Sigmoid colon (tissue), 7 donors: ENCODE data around the gene ACTR8. TPM values are rescaled to one million over a fixed set of nuclear protein-coding genes. Genes with fewer than 3 reads are reported as not detected.

ENCODE experiments used
- DNase-seq: peaks from one replicate; pipeline ENCODE4 v3.0.0-alpha.2; 2019
- H3K27ac ChIP-seq, 4 donors: fragments of 200-600 bp; sonication (generic); one replicate each; pipeline ENCODE4 v1.5.1; 2016 to 2019; ENCODE audit warnings: mild to moderate bottlenecking in 1 of 4
- H3K27me3 ChIP-seq, 3 donors: fragments of 200-600 bp; sonication (generic); one replicate each; pipeline ENCODE4 v1.5.1; 2019; ENCODE audit warnings: mild to moderate bottlenecking in 1 of 3
- H3K36me3 ChIP-seq, 4 donors: fragments of 200-600 bp; sonication (generic); one replicate each; pipeline ENCODE4 v1.5.1; 2016 to 2019
- H3K4me1 ChIP-seq, 4 donors: fragments of 200-600 bp; sonication (generic); one replicate each; pipeline ENCODE4 v1.5.1; 2017 to 2019
- H3K4me3 ChIP-seq, 4 donors: fragments of 200-600 bp; sonication (generic); one replicate each; pipeline ENCODE4 v1.5.1; 2017 to 2019; ENCODE audit warnings: mild to moderate bottlenecking in 2 of 4, moderate library complexity in 1 of 4
- H3K9me3 ChIP-seq, 4 donors: fragments of 200-600 bp in 3 of 4; sonication (generic) in 3 of 4; one replicate each; pipeline versions ENCODE4 v1.5.1 to v1.6.1; 2013 to 2019
- CTCF ChIP-seq, 4 experiments: fragments of 450-650 bp in 3 of 4; fragments of 200-600 bp in 1 of 4; IDR thresholded peaks; one replicate each; pipeline ENCODE4 v1.5.1; 2016 to 2019; ENCODE audit warnings: antibody characterized with exemption in 4 of 4, mild to moderate bottlenecking in 3 of 4, moderate library complexity in 2 of 4
- EP300 ChIP-seq, 4 donors: sonication (generic); formaldehyde crosslinking; IDR thresholded peaks; one replicate each; pipeline ENCODE4 v1.6.1; 2017; ENCODE audit warnings: antibody characterized with exemption in 4 of 4
- POLR2A ChIP-seq, 2 donors: fragments of 450-650 bp; IDR thresholded peaks; one replicate each; pipeline ENCODE4 v1.6.1; 2016; ENCODE audit warnings: antibody characterized with exemption in 2 of 2, mild to moderate bottlenecking in 2 of 2, moderate library complexity in 2 of 2
- POLR2AphosphoS5 ChIP-seq, 4 donors: sonication (generic); formaldehyde crosslinking; IDR thresholded peaks; one replicate each; pipeline ENCODE4 v1.6.1; 2017; ENCODE audit warnings: antibody characterized with exemption in 4 of 4
- WGBS, 2 donors: extraction: QIAGEN DNeasy Blood & Tissue Kit; methylation state at CpG; one replicate each; pipeline ENCODE4 v1.1.7; 2013; 5-methylcytosine and 5-hydroxymethylcytosine counted together
- intact Hi-C: fragments of 100-400 bp; cut with DNase I; formaldehyde crosslinking; loops from one replicate; pipeline ENCODE4 v1.15.1; 2023
- polyA plus RNA-seq, 3 donors: library from polyadenylated mRNA; stranded (reverse); fragments of 200-250 nt; gene quantifications; one replicate each; pipeline ENCODE4 v1.2.3, GENCODE V29; 2013
- total RNA-seq, 4 donors: library from RNA; depleted of rRNA; stranded (reverse); fragments of >200 nt; gene quantifications; one replicate each; pipeline ENCODE4 v1.1.0, GENCODE V29; 2016
- donor health status: healthy with polysubstance abuse.
- donor health status: Bipolar disorder and iron deficiency.
- donor health status: healthy.

The ACTR8 gene
- total and polyA plus RNA-seq, 7 donors = 9.0 to 30.7 (median 18.5) TPM

- peaks cover 0 to 45% (median 6%) of the 10 kb centered on the region in 4 donors for H3K36me3 ChIP-seq
- 74 to 90% methylated on average over 6 of the region's 6 CpGs for WGBS, 2 donors
Measured at GRCh38 chr3:53859178-53859577, 22.8 kb downstream of the ACTR8 start.

DNA sequence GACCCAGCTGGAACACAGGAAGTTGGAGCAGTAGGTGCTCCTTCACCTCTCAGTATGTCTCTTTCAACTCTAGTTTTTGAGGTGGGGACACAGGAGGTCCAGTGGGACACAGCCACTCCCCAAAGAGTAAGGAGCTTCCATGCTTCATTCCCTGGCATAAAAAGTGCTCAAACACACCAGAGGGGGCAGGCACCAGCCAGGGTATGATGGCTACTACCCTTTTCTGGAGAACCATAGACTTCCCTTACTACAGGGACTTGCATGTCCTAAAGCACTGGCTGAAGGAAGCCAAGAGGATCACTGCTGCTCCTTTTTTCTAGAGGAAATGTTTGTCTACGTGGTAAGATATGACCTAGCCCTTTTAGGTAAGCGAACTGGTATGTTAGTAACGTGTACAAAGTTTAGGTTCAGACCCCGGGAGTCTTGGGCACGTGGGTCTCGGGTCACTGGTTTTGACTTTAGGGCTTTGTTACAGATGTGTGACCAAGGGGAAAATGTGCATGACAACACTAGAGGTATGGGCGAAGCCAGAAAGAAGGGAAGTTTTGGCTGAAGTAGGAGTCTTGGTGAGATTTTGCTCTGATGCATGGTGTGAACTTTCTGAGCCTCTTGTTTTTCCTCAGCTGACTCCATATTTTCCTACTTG lies 23.7 kb downstream of the ACTR8 start:
- WGBS, 2 donors = 77 to 90% methylated on average over 7 of the region's 7 CpGs
- Histone ChIP-seq H3K27me3 (no peaks in the 10 kb centered on the region), H3K9me3 (no peaks in the 10 kb centered on the region), H3K27ac (peak overlapping the region in 1 of 4 donors; percentile 20), H3K4me1 (peaks cover 0 to 8% (median 0%) of the 10 kb centered on the region in 4 donors), H3K36me3 (peaks cover 0 to 36% (median 6%) of the 10 kb centered on the region in 4 donors), H3K4me3 (no peak overlapping the region)
- TF ChIP-seq EP300 (IDR thresholded peaks at IDR 0.05) (no peak), CTCF (IDR thresholded peaks at IDR 0.05) (no peak), POLR2AphosphoS5 (IDR thresholded peaks at IDR 0.05) (no peak), POLR2A (IDR thresholded peaks at IDR 0.05) (no peak)
- no peak for DNase-seq
- intact Hi-C loops = no loop called here

More at GRCh38 chr3:53859178-53859577, 22.8 kb downstream of the ACTR8 start:
- peaks cover 0 to 8% (median 0%) of the 10 kb centered on the region in 4 donors for H3K4me1 ChIP-seq
- intact Hi-C loops = no loop called here
- no peaks in the 10 kb centered on the region for H3K27me3 ChIP-seq
- TF ChIP-seq POLR2A (IDR thresholded peaks at IDR 0.05) (no peak), POLR2AphosphoS5 (IDR thresholded peaks at IDR 0.05) (peak in 1 of 4 donors; percentile 50)
- no peak for DNase-seq
- H3K4me3 ChIP-seq = no peak overlapping the region
- H3K9me3 ChIP-seq = no peaks in the 10 kb centered on the region
- H3K27ac ChIP-seq = peak overlapping the region in 2 of 4 donors; percentile 6 to 25

DNA sequence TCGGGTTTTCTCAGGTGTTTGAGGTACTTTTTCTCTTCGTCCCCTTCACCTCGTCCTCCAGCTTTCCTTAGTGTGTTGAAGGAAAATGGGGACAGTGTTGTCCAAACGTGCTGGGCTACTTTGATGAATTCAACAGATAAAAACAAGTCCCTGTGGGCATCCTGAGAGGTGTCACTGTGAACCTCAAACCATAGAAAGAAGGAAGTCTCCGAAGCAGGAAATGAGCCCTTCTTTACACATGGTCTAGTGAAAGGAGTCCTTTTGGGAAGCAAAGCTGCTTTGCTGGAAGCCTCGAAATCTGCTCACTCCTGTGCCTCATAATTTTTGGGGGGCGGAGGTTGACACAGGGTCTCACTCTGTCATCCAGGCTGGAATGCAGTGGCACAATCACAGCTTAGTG lies 25.0 kb downstream of the ACTR8 start:
- Histone ChIP-seq H3K9me3 (no peaks in the 10 kb centered on the region), H3K4me3 (no peak overlapping the region), H3K27ac (no peak overlapping the region), H3K4me1 (peaks cover 0 to 8% (median 0%) of the 10 kb centered on the region in 4 donors), H3K27me3 (no peaks in the 10 kb centered on the region), H3K36me3 (peaks cover 0 to 24% (median 4%) of the 10 kb centered on the region in 4 donors)
- no peak for DNase-seq
- intact Hi-C loops = no loop called here
- TF ChIP-seq POLR2A (IDR thresholded peaks at IDR 0.05) (no peak), CTCF (IDR thresholded peaks at IDR 0.05) (no peak), EP300 (IDR thresholded peaks at IDR 0.05) (no peak), POLR2AphosphoS5 (IDR thresholded peaks at IDR 0.05) (no peak)
- 62 to 75% methylated on average over 7 of the region's 7 CpGs for WGBS, 2 donors

DNA sequence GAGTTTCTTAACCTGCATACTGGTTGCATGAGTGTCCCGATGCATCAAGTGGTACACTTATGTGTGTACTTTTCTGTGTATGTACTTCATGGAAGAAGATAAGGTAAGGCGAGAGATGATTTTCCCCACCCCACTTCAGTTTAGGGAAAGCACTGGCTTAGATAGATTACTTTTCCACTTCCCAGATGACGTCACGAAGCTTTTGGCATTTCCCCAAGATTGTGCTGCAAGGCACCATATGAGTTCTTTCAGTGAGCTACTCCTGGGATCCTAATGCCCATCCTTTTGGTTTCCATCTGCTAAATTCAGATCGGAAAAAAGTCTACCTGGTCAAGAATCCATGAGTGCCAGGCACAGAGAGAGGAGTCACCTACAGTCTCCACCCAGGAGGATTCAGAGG lies 31.1 kb downstream of the ACTR8 start:
- peaks cover 0 to 10% (median 8%) of the 10 kb centered on the region in 4 donors for H3K4me1 ChIP-seq
- H3K27ac ChIP-seq = no peak overlapping the region
- H3K27me3 ChIP-seq = peaks cover 4 to 40% (median 30%) of the 10 kb centered on the region in 3 donors
- TF ChIP-seq POLR2A (IDR thresholded peaks at IDR 0.05) (no peak), CTCF (IDR thresholded peaks at IDR 0.05) (no peak), POLR2AphosphoS5 (IDR thresholded peaks at IDR 0.05) (no peak), EP300 (IDR thresholded peaks at IDR 0.05) (no peak)
- 59 to 71% methylated on average over 5 of the region's 5 CpGs for WGBS, 2 donors
- intact Hi-C loops = no loop called here
- H3K9me3 ChIP-seq = no peaks in the 10 kb centered on the region
- no peaks in the 10 kb centered on the region for H3K36me3 ChIP-seq
- DNase-seq = no peak
- no peak overlapping the region for H3K4me3 ChIP-seq

DNA sequence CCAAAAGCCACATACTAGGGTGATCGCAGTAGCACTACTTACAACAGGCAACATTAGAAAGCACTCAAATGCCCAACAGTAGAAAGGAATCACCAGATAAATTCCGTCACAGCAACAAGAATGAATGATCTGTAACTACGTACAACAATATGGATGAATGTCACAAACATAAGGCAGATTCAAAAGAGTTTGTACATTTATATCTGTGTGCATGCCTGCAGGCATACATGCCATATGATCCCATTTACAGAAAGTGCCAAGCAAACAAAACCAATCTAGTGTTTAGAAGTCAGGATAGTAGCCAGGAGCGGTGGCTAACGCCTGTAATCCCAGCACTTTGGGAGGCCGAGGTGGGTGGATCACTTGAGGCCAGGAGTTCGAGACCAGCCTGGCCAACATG lies 32.0 kb downstream of the ACTR8 start:
- Histone ChIP-seq H3K27me3 (peaks cover 4 to 43% (median 30%) of the 10 kb centered on the region in 3 donors), H3K36me3 (no peaks in the 10 kb centered on the region), H3K4me1 (peaks cover 0 to 11% (median 8%) of the 10 kb centered on the region in 4 donors), H3K9me3 (no peaks in the 10 kb centered on the region), H3K27ac (no peak overlapping the region), H3K4me3 (no peak overlapping the region)
- TF ChIP-seq POLR2AphosphoS5 (IDR thresholded peaks at IDR 0.05) (no peak), EP300 (IDR thresholded peaks at IDR 0.05) (no peak), POLR2A (IDR thresholded peaks at IDR 0.05) (no peak), CTCF (IDR thresholded peaks at IDR 0.05) (no peak)
- no peak for DNase-seq
- intact Hi-C loops = no loop called here
- 96 to 97% methylated on average over 7 of the region's 7 CpGs for WGBS, 2 donors
